HepG2 (cell line): ENCODE measurements around the gene STX10. TPM values are rescaled to one million over a fixed set of nuclear protein-coding genes. Genes with fewer than 3 reads are reported as not detected.

ENCODE experiments used
- ATAC-seq: fragments of 200-7000 bp; cut with Tn5 transposase; 3 replicates; pipeline ENCODE4 v1.9.1; 2020; ENCODE audit warnings: mild to moderate bottlenecking, moderate library complexity
- BruUV-seq: library from RNA; stranded (reverse); fragments of 400-500 nt; replicated peaks from 2 replicates; lab custom pipeline; 2021; lab: Mats Ljungman, UMichigan
- CTCF ChIA-PET: fragments of 300-600 bp; formaldehyde crosslinking; extraction: SDS; loops from one replicate; lab custom pipeline; 2021; ENCODE audit warnings: low total read pairs, inconsistent platforms, low intra/inter-chr PET ratio; lab: Yijun Ruan, JAX
- POLR2A ChIA-PET: fragments of 350-600 bp; sonication (Branson Sonifier 250); formaldehyde crosslinking; loops from one replicate; lab custom pipeline; 2020; ENCODE audit warnings: antibody characterized with exemption, inconsistent platforms; lab: Yijun Ruan, JAX
- DNase-seq: peaks from one replicate; pipeline ENCODE4 v3.0.0-alpha.2; 2015; ENCODE audit warnings: low spot score
- FAIRE-seq: peaks from 3 replicates; lab custom pipeline; 2011; peaks lifted over from hg19 to GRCh38; lab: Jason Lieb, UNC
- H2AFZ ChIP-seq: one replicate; pipeline ENCODE4 v1.6.1; 2011; ENCODE audit warnings: low read length, inconsistent platforms
- H3K27ac ChIP-seq: fragments of 300-600 bp; 3 replicates; pipeline ENCODE4 v1.8.0; 2011; ENCODE audit warnings: mixed run types, mild to moderate bottlenecking, mixed read lengths, low read length, inconsistent platforms; ENCODE audit not compliant: insufficient read depth; ENCODE audit errors: extremely low read length
- H3K27me3 ChIP-seq, 2 experiments: fragments of 200-600 bp in 1 of 2; 2 replicates in 1 of 2; 3 replicates in 1 of 2; pipeline versions ENCODE4 v1.6.0 to v1.8.0; 2011; ENCODE audit warnings: low read length in 2 of 2, mild to moderate bottlenecking in 2 of 2, moderate library complexity in 2 of 2, inconsistent platforms in 1 of 2; ENCODE audit not compliant: insufficient read depth in 2 of 2, control insufficient read depth in 1 of 2
- H3K36me3 ChIP-seq, 2 experiments: fragments of 200-600 bp in 1 of 2; replicated peaks in 1 of 2; 2 replicates in 1 of 2; 3 replicates in 1 of 2; pipeline versions ENCODE4 v1.5.1 to v1.8.0; 2011; ENCODE audit warnings: low read length in 2 of 2, inconsistent platforms in 1 of 2; ENCODE audit not compliant: insufficient read depth in 2 of 2, control insufficient read depth in 1 of 2
- H3K4me1 ChIP-seq: 2 replicates; pipeline ENCODE4 v1.5.1; 2012; ENCODE audit warnings: low read length, inconsistent platforms; ENCODE audit not compliant: insufficient read depth
- H3K4me2 ChIP-seq: 2 replicates; pipeline ENCODE4 v1.6.0; 2011; ENCODE audit warnings: low read depth, low read length, inconsistent platforms
- H3K4me3 ChIP-seq, 3 experiments: fragments of 200-600 bp in 1 of 3; sonication (generic), shearing (Covaris generic) in 1 of 3; replicated peaks in 1 of 3; 2 replicates each; pipeline ENCODE4 v1.5.1; 2011 to 2016; ENCODE audit warnings: low read length in 3 of 3, inconsistent platforms in 2 of 3, low read depth in 2 of 3, mild to moderate bottlenecking in 2 of 3, control low read depth in 1 of 3, mixed read lengths in 1 of 3; ENCODE audit not compliant: insufficient read depth in 1 of 3
- H3K79me2 ChIP-seq: one replicate; pipeline ENCODE4 v1.6.1; 2011; ENCODE audit warnings: low read length, inconsistent platforms; ENCODE audit not compliant: insufficient read depth
- H3K9ac ChIP-seq: 2 replicates; pipeline ENCODE4 v1.6.0; 2011; ENCODE audit warnings: mild to moderate bottlenecking, low read depth, low read length, inconsistent platforms; ENCODE audit not compliant: insufficient read depth
- H3K9me3 ChIP-seq: 2 replicates; pipeline ENCODE4 v1.5.1; 2012; ENCODE audit warnings: mild to moderate bottlenecking, low read length
- H4K20me1 ChIP-seq: 2 replicates; pipeline ENCODE4 v1.6.0; 2011; ENCODE audit warnings: inconsistent platforms, mild to moderate bottlenecking, low read length, moderate library complexity; ENCODE audit not compliant: insufficient read depth
- ELK4 ChIP-seq: sonication (generic); formaldehyde crosslinking; IDR thresholded peaks from 2 replicates; pipeline ENCODE4 v1.9.0; 2021; ENCODE audit warnings: missing genetic modification reagents, borderline replicate concordance
- GATA4 ChIP-seq: sonication (generic); IDR thresholded peaks from 2 replicates; pipeline ENCODE4 v1.6.1; 2016; ENCODE audit warnings: antibody characterized with exemption, low read depth, borderline replicate concordance
- IKZF1 ChIP-seq: fragments of 450-650 bp; IDR thresholded peaks from 2 replicates; pipeline ENCODE4 v1.7.1; 2016
- MAFK ChIP-seq, 2 experiments: IDR thresholded peaks in 1 of 2; conservative IDR thresholded peaks in 1 of 2; 2 replicates each; pipeline ENCODE4 v1.6.1; 2011; ENCODE audit warnings: improper control_type of control experiment in 2 of 2, low read length in 2 of 2
- NONO ChIP-seq, 2 experiments: fragments of 450-650 bp in 1 of 2; sonication (generic) in 1 of 2; formaldehyde crosslinking in 1 of 2; IDR thresholded peaks in 1 of 2; conservative IDR thresholded peaks in 1 of 2; 2 replicates each; pipeline versions ENCODE4 v1.6.1 to v1.8.0; 2017 to 2022; ENCODE audit warnings: mild to moderate bottlenecking in 1 of 2, missing genetic modification reagents in 1 of 2, moderate library complexity in 1 of 2
- NR2F6 ChIP-seq, 2 experiments: IDR thresholded peaks; 2 replicates each; pipeline ENCODE4 v1.6.1; 2016; ENCODE audit warnings: antibody characterized with exemption in 1 of 2, mild to moderate bottlenecking in 1 of 2
- PITX1 ChIP-seq: sonication (generic); formaldehyde crosslinking; IDR thresholded peaks from 2 replicates; pipeline ENCODE4 v1.5.1; 2020; ENCODE audit warnings: mild to moderate bottlenecking, missing genetic modification reagents
- SIX1 ChIP-seq: sonication (generic); formaldehyde crosslinking; IDR thresholded peaks from 2 replicates; pipeline ENCODE4 v1.4.0; 2020; ENCODE audit warnings: missing genetic modification reagents, borderline replicate concordance
- SMARCE1 ChIP-seq: fragments of 450-650 bp; IDR thresholded peaks from 2 replicates; pipeline ENCODE4 v1.6.1; 2017; ENCODE audit warnings: borderline replicate concordance
- STAG1 ChIP-seq: sonication (generic); formaldehyde crosslinking; IDR thresholded peaks from 2 replicates; pipeline ENCODE4 v1.4.0; 2020; ENCODE audit warnings: missing genetic modification reagents
- ZBTB21 ChIP-seq: sonication (generic); formaldehyde crosslinking; IDR thresholded peaks from 2 replicates; pipeline ENCODE4 v1.4.0; 2020; ENCODE audit warnings: missing genetic modification reagents
- ZEB1 ChIP-seq: IDR thresholded peaks from 2 replicates; pipeline ENCODE4 v1.6.1; 2012; ENCODE audit warnings: mild to moderate bottlenecking, low read depth, inconsistent platforms; ENCODE audit not compliant: insufficient replicate concordance
- ZMYM3 ChIP-seq: sonication (generic); formaldehyde crosslinking; IDR thresholded peaks from 2 replicates; pipeline ENCODE4 v1.5.1; 2020; ENCODE audit warnings: mild to moderate bottlenecking, missing genetic modification reagents
- ZNF737 ChIP-seq: sonication (generic); formaldehyde crosslinking; IDR thresholded peaks from 2 replicates; pipeline ENCODE4 v1.5.0; 2020; ENCODE audit warnings: missing genetic modification reagents, mild to moderate bottlenecking, borderline replicate concordance
- ZSCAN5A ChIP-seq: sonication (generic); formaldehyde crosslinking; IDR thresholded peaks from 2 replicates; pipeline ENCODE4 v1.8.0; 2022; ENCODE audit warnings: mild to moderate bottlenecking, missing genetic modification reagents, borderline replicate concordance
- WGBS: methylation state at CpG from one replicate; pipeline ENCODE4 v1.1.6; 2017; ENCODE audit warnings: low lambda C conversion rate; 5-methylcytosine and 5-hydroxymethylcytosine counted together
- in situ Hi-C: cut with HindIII; loops from 2 replicates; pipeline ENCODE4 v1.10.0; 2017; ENCODE audit warnings: low pct_unique_long_range_greater_than_20kb; ENCODE audit not compliant: extremely low pct_ligation_motif_present
- intact Hi-C: fragments of 100-400 bp; cut with micrococcal nuclease; formaldehyde crosslinking; loops from one replicate; pipeline ENCODE4 v1.10.0; 2022; ENCODE audit not compliant: unreplicated experiment
- polyA plus RNA-seq, 8 experiments: library from polyadenylated mRNA; depleted of rRNA in 3 of 8; stranded (reverse) in 7 of 8; unstranded in 1 of 8; fragments of >200 nt; fragmentation: Illumina TruSeq in 4 of 8; extraction: Trizol in 4 of 8; gene quantifications; 2 replicates each; pipeline versions ENCODE4 v1.2.1 to v1.2.3, GENCODE V29; 2011 to 2016; ENCODE audit warnings: low read depth in 4 of 8, missing spikeins in 1 of 8, mixed read lengths in 1 of 8; ENCODE audit not compliant: insufficient read depth in 1 of 8
- total RNA-seq, 5 experiments: library from RNA; depleted of rRNA; stranded (reverse); fragments of >200 nt; fragmentation: Illumina TruSeq; extraction: Trizol; gene quantifications; 2 replicates each; pipeline ENCODE4 v1.2.3, GENCODE V29; 2016; ENCODE audit warnings: low read depth in 1 of 5

The STX10 gene
- total and polyA plus RNA-seq, 2 of the 13 experiments (the other 11 are each of a cell fraction or from before 2014, with no cell fraction given) = 47.9 to 66.4 TPM

GRCh38 chr19:13101590-13102415 lies 48.4 kb downstream of the STX10 start (continued):
- TF ChIP-seq ZSCAN5A (CRISPR knock-in tag) (no peak), ZNF737 (CRISPR knock-in tag) (no peak), GATA4 (no peak), NONO (IDR thresholded peaks at IDR 0.05) (no peak), NONO (CRISPR knock-in tag; conservative IDR thresholded peaks at IDR 0.05) (0 out of 2 replicates have a peak, but pooled peaks have one; percentile 27), PITX1 (peak; percentile 34; the same call in 1 of the 2 replicates), MAFK (conservative IDR thresholded peaks at IDR 0.05 in 1 of 2, IDR thresholded peaks at IDR 0.05 in 1 of 2; ENCODE audit: low read length in 2 of 2) (no peak), ZBTB21 (CRISPR knock-in tag) (no peak), SIX1 (no peak), SMARCE1 (no peak)
- TF ChIP-seq, all 625 proteins: peak for 45

GRCh38 chr19:13100841-13101589 lies 49.2 kb downstream of the STX10 start:
- no peak for FAIRE-seq
- intact Hi-C loops = no loop called here
- TF ChIP-seq STAG1 (CRISPR knock-in tag) = peak; percentile 52
- TF ChIP-seq NR2F6 (IDR thresholded peaks at IDR 0.05) = no peak
- no peak for TF ChIP-seq NR2F6 (CRISPR knock-in tag; IDR thresholded peaks at IDR 0.05)
- TF ChIP-seq ZEB1 = no peak
- TF ChIP-seq IKZF1 = no peak
- no peak for TF ChIP-seq ZMYM3 (CRISPR knock-in tag)
- no peak for TF ChIP-seq ELK4

More at GRCh38 chr19:13100841-13101589, 49.2 kb downstream of the STX10 start:
- Histone ChIP-seq H3K36me3 (0 out of 5 replicates have a peak, but pooled peaks cover 0 to 3% of the 10 kb centered on the region in 2 experiments), H3K27me3 (no peaks in the 10 kb centered on the region), H3K79me2 (no peaks in the 10 kb centered on the region), H3K27ac (no peak overlapping the region), H3K4me1 (peaks cover 31% of the 10 kb centered on the region), H3K4me3 (no peak overlapping the region), H3K9ac (no peak overlapping the region), H3K9me3 (no peaks in the 10 kb centered on the region), H4K20me1 (no peaks in the 10 kb centered on the region; the same call in 1 of the 2 replicates), H3K4me2 (no peak overlapping the region), H2AFZ (no peak overlapping the region)
- no peak for DNase-seq
- WGBS = 88% methylated on average over 14 of the region's 18 CpGs
- ChIA-PET POLR2A (interaction anchor here (1.6 kb wide), 1 partner anchor 62 kb away, joined by 4 read pairs; no protein-coding TSS in a partner anchor), CTCF (no interaction called here)
- no peak for ATAC-seq
- BruUV-seq = TSS peak; percentile 57
- in situ Hi-C loops = no loop called here
